GM12872 (cell line): ENCODE results near the gene APBA2.

Source experiments
- TF ChIP-seq, protein P1 (sequence below): IDR thresholded peaks from 3 replicates; pipeline ENCODE4 v1.5.1; 2011; ENCODE audit warnings: low read depth, mild to moderate bottlenecking, low read length, moderate library complexity; ENCODE audit not compliant: insufficient read depth

APBA2 gene

DNA sequence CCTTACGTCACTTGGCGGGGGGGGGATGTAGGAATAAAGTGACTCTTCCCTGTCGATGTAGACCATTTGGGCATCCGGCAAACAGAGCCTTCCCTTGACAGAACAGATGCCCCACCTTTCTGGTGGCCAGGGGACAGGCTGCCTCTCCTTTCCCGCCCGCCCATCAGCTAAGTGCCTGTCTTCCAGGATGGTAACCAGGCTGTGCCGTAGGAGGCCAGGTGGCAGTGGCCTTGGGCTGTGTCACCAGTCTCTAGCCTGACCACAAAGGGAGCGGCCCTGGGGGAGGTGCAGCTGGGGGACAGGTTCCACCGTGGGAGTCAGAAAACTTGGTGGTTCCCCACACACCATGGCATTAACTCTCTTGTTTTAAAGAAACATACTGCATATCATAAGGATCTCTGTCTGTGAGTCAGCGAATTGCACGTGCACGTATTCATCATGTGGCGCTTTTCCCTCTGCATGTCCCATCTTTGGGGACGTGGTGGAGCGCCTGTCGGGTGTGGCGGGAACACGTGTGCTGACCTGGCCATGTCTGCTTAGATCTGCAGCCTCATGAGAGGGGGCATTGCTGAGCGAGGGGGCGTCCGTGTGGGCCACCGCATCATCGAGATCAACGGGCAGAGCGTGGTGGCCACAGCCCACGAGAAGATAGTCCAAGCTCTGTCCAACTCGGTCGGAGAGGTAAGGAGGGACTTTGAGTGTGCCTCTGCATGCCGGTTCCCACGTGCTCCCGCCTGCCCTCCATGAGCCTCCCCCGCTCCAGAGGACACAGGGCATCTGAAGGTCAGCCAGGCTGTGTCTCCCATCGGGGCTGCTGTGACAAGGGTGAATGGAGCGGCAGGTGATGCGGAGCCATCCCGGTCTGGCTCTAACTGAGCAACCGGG lies 227.8 kb downstream of the APBA2 start:
- TF ChIP-seq, protein P1, sequence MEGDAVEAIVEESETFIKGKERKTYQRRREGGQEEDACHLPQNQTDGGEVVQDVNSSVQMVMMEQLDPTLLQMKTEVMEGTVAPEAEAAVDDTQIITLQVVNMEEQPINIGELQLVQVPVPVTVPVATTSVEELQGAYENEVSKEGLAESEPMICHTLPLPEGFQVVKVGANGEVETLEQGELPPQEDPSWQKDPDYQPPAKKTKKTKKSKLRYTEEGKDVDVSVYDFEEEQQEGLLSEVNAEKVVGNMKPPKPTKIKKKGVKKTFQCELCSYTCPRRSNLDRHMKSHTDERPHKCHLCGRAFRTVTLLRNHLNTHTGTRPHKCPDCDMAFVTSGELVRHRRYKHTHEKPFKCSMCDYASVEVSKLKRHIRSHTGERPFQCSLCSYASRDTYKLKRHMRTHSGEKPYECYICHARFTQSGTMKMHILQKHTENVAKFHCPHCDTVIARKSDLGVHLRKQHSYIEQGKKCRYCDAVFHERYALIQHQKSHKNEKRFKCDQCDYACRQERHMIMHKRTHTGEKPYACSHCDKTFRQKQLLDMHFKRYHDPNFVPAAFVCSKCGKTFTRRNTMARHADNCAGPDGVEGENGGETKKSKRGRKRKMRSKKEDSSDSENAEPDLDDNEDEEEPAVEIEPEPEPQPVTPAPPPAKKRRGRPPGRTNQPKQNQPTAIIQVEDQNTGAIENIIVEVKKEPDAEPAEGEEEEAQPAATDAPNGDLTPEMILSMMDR = no peak

DNA sequence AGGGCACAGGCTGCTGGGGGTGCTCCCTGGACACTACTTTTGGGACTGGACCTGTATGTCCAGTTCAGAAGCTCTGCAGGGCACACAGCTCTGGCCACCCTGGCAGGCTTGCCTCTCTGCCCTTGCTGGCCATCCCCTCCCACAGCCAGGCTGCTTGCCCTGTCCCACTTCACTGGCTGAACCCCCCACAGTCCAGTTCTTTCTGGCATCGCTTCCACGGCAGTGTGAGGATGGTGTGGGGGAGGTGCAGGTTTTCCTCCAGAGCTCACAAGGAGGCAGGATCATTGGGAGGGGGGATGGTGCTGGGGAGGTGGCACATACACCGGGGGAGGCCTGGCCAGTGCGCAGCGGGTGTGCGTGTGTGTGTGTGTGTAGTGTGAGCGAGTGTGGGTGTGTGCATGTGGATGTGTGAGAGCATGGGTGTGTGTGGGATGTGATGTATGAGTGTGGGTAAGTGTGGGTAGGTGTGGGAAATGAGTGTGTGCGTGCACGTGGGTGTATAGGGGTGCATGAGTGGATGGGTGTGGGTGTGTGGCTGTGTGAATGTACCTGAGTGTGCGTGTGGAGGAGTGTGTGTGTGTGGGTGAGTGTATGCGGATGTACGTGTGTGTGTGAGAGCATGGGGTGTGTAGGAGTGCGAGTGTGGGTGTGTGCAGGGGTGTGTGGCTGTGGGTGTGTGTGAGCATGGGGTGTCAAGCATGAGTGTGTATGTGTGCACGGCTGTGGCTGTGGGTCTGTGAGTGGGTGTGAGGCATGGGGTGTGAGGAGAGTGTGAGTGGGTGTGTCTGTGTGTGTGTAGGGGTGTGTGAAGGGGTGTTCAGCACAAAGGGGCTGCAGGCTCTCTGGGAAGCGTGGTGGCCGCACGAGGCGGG lies 228.7 kb downstream of the APBA2 start:
- TF ChIP-seq, protein P1 = no peak

DNA sequence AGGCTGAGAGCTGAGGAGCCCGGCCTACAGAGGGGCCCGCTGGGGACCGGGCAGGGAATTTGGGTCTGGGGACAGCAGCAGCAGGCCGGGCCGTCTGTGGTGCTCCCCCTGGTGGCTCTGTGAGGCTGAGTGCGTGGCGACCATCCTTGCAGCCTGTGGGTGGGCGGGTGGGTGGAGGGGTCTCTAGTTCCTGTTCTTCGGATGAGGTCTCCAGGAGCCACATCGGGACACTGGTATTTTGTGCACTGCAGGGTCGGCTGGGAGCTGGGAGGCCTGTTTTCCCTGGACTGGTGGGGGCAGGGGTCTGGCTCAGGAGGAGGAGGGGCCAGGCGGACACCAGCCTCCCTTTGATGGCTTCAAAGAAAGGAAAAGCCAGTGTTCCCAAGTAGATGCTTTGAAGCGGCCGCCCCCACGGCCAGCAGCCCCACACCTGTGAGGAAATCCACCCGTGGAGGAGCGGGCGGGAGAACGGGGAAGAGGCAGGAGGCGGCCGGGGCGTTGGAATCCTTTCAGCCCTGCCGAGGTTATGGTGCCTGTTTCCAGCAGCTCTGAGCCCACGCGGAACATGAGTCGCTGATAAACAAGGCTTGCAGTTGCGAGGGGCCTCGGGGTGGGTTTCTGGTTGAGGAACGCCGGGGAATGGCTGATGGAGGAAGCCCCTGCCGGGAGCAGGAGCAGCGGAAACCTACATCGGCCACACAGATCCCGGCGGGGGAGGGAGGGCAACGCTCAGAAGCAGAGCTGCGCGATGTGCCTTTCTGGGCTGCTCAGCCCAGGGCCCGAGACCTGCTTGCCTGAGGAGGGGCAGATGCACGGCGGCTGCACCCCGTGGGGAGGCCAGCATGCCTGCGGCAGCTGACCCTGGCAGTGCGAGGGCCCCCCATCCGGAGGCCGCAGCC lies 229.6 kb downstream of the APBA2 start:
- TF ChIP-seq, protein P1 = peak; percentile 34; the same call in 1 of the 3 replicates

DNA sequence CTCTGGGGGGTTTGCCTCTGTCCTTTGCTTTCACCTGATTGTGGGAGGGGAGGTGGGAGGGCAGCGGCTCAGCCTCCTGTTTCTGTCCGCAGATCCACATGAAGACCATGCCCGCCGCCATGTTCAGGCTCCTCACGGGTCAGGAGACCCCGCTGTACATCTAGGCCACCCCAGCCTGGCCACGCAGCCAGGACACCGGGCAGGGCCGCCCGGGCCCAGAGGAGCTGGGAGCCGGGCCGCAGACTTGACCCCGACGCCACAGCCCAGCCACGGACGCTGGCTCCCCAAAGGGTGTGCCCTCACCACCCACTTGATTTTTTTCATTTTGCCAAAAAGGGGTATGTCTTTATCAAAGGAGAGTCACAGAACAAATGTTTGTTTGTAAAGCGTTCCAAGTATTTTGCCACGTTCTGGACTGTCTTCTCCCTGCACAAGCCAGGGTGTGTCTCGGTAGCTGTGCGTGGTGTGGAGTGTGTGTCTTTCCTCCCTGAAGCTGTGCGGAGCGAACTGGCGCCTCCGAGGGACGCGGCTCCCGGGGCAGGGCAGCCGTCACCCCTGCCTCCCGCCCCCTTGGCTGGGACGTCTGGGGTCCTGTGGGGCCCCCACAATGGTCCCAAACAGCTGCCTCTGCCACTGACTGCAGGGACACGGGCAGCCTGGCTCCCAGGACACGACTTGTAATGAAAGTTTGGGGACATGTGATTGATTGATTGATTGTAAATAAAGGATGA lies 231.4 kb downstream of the APBA2 start:
- TF ChIP-seq, protein P1 = no peak

DNA sequence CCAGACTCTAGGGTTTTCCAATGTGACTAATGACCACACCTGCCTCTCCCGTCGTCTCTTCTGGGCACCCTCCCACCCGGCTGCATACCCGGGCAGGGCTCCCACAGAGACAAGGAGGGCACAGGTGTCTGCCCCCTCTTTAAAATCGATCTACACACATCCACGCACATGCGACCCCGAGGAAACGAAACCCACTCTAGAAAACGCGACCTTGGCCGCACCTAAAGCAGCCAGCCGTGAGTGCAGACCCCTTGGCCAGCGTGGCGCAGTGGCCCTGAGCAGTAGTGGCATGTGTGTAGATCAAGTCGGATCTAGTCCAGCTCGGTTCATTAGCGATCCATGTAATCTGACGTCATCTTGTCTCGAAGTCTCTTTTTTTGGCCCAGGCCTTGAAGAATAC lies 232.0 kb downstream of the APBA2 start:
- TF ChIP-seq, protein P1 = no peak

DNA sequence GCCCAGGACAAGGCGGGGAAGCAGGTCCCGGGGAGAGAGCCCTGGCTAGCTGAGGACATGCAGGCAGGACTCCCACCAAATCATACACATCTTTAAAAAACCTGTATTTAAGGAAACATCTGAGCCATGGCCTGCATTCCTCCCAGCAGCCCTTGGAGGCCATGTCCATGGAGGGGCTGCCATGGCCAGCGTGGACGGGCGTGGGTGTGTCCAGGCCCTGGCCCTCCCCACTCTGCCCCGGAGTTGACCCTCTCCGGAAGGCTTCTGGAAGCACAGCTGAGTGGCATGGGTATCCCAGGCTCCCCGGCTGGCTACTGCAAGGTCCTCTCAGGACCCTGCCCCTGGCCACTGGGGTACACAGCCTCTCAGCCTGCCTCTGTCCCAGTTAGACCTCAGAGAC lies 234.1 kb downstream of the APBA2 start:
- TF ChIP-seq, protein P1 = no peak
